PC-9 (cell line): Measurements from ENCODE around the gene ANKFY1. TPM values are rescaled to one million over a fixed set of nuclear protein-coding genes. Genes with fewer than 3 reads are reported as not detected.

ENCODE experiments used
- BruUV-seq: library from RNA; stranded (reverse); fragments of 400-500 nt; replicated peaks from 2 replicates; lab custom pipeline; 2021; lab: Mats Ljungman, UMichigan
- CTCF ChIA-PET: fragments of 300-600 bp; sonication (Branson Sonifier 250); formaldehyde crosslinking; loops from one replicate; lab custom pipeline; 2022; ENCODE audit warnings: antibody characterized with exemption; lab: Charles Lee
- POLR2A ChIA-PET: fragments of 300-600 bp; sonication (Branson Sonifier 250); formaldehyde crosslinking; loops from one replicate; lab custom pipeline; 2022; ENCODE audit warnings: antibody characterized with exemption; ENCODE audit not compliant: unreplicated experiment; lab: Charles Lee
- DNase-seq, 2 experiments: peaks; one replicate each; pipeline versions ENCODE4 v3.0.0 to v3.0.0-alpha.2; 2015 to 2022; ENCODE audit warnings: mixed read lengths in 1 of 2
- H2AFZ ChIP-seq: fragments of 200-600 bp; sonication (generic); 2 replicates; pipeline ENCODE4 v1.8.1; 2017; ENCODE audit warnings: antibody characterized with exemption
- H3F3A ChIP-seq: fragments of 200-600 bp; sonication (generic); 2 replicates; pipeline ENCODE4 v1.8.1; 2017; ENCODE audit warnings: antibody characterized with exemption, mild to moderate bottlenecking, low read depth; ENCODE audit not compliant: insufficient read depth
- H3K27ac ChIP-seq: fragments of 200-600 bp; sonication (generic); 2 replicates; pipeline ENCODE4 v1.6.1; 2016; ENCODE audit warnings: mixed run types
- H3K27me3 ChIP-seq: fragments of 200-600 bp; sonication (generic); 2 replicates; pipeline ENCODE4 v1.6.1; 2016; ENCODE audit warnings: low read depth, mixed run types; ENCODE audit not compliant: insufficient read depth
- H3K36me3 ChIP-seq: fragments of 200-600 bp; sonication (generic); 2 replicates; pipeline ENCODE4 v1.6.1; 2016; ENCODE audit warnings: low read depth, mixed run types
- H3K4me1 ChIP-seq: fragments of 200-600 bp; sonication (generic); replicated peaks from 2 replicates; pipeline ENCODE4 v1.6.1; 2016; ENCODE audit warnings: mixed run types; ENCODE audit not compliant: insufficient read depth
- H3K4me2 ChIP-seq: fragments of 200-600 bp; sonication (generic); 2 replicates; pipeline ENCODE4 v1.6.1; 2017; ENCODE audit warnings: mixed run types
- H3K4me3 ChIP-seq: fragments of 200-600 bp; sonication (generic); 2 replicates; pipeline ENCODE4 v1.6.1; 2016; ENCODE audit warnings: mixed run types
- H3K79me2 ChIP-seq: fragments of 200-600 bp; sonication (generic); 2 replicates; pipeline ENCODE4 v1.6.1; 2017; ENCODE audit warnings: low read depth, mixed run types
- H3K9me2 ChIP-seq: fragments of 200-600 bp; sonication (generic); 2 replicates; pipeline ENCODE4 v1.8.1; 2017; ENCODE audit warnings: mild to moderate bottlenecking; ENCODE audit not compliant: insufficient read depth
- H3K9me3 ChIP-seq: fragments of 200-600 bp; sonication (generic); 2 replicates; pipeline ENCODE4 v1.8.1; 2016; ENCODE audit warnings: low read depth; ENCODE audit not compliant: insufficient read depth
- H4K20me1 ChIP-seq: fragments of 200-600 bp; sonication (generic); 2 replicates; pipeline ENCODE4 v1.8.1; 2017; ENCODE audit not compliant: insufficient read depth
- EZH2 ChIP-seq: fragments of 200-600 bp; sonication (generic); IDR thresholded peaks from 2 replicates; pipeline ENCODE4 v1.8.0; 2017; ENCODE audit warnings: antibody characterized with exemption, low read depth
- intact Hi-C: fragments of 100-400 bp; cut with micrococcal nuclease; formaldehyde crosslinking; loops from one replicate; pipeline ENCODE4 v1.10.0; 2022; ENCODE audit not compliant: unreplicated experiment
- total RNA-seq: library from RNA; stranded (reverse); gene quantifications from 2 replicates; pipeline ENCODE4 v1.2.3, GENCODE V29; 2021
- TF ChIP-seq, protein P1 (sequence below): fragments of 200-600 bp; sonication (generic); conservative IDR thresholded peaks from 2 replicates; pipeline ENCODE4 v1.6.1; 2017; ENCODE audit warnings: mixed run types, antibody characterized with exemption, mild to moderate bottlenecking, moderate library complexity

ANKFY1 gene
- total RNA-seq, 1 experiment from 2014 or later, result 63.9 TPM

DNA sequence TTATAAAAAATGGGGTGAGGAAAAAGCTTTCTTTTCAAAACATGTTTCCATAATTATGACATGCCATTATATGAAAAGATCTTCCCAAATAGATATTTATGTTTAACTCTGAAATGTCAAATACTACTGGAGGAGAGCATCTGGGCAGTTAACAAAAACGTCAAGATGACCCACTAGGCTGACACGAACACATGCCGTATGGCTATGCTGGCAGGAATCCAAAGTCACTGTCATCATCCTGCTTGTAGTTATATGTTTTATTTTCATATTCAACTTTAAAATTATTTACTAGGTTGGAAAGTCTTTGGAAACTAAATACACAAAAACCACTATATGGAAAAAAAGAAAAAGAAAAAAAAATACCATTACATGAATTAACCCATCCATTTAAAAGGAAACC, 27.3 kb downstream of the ANKFY1 start:
- TF ChIP-seq, protein P1, sequence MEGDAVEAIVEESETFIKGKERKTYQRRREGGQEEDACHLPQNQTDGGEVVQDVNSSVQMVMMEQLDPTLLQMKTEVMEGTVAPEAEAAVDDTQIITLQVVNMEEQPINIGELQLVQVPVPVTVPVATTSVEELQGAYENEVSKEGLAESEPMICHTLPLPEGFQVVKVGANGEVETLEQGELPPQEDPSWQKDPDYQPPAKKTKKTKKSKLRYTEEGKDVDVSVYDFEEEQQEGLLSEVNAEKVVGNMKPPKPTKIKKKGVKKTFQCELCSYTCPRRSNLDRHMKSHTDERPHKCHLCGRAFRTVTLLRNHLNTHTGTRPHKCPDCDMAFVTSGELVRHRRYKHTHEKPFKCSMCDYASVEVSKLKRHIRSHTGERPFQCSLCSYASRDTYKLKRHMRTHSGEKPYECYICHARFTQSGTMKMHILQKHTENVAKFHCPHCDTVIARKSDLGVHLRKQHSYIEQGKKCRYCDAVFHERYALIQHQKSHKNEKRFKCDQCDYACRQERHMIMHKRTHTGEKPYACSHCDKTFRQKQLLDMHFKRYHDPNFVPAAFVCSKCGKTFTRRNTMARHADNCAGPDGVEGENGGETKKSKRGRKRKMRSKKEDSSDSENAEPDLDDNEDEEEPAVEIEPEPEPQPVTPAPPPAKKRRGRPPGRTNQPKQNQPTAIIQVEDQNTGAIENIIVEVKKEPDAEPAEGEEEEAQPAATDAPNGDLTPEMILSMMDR, result no peak
- Histone ChIP-seq H3K27ac (no peak overlapping the region), H3K9me2 (no peaks in the 10 kb centered on the region), H4K20me1 (peaks cover 5% of the 10 kb centered on the region; the same call in 1 of the 2 replicates), H3K79me2 (peaks cover 4% of the 10 kb centered on the region; the same call in 1 of the 2 replicates), H3K27me3 (no peaks in the 10 kb centered on the region), H3K36me3 (peaks cover 37% of the 10 kb centered on the region), H2AFZ (no peak overlapping the region), H3K4me2 (no peak overlapping the region), H3K4me3 (no peak overlapping the region), H3F3A (peaks cover 12% of the 10 kb centered on the region; the same call in 1 of the 2 replicates), H3K9me3 (no peaks in the 10 kb centered on the region), H3K4me1 (no peaks in the 10 kb centered on the region)
- DNase-seq, result no peak
- intact Hi-C loops, result no loop called here
- CTCF ChIA-PET, result no interaction called here
- POLR2A ChIA-PET, result no interaction called here
- BruUV-seq, result no TSS peak

GRCh38 chr17:4235372-4236279, 28.2 kb downstream of the ANKFY1 start:
- no peak overlapping the region for H3K4me3 ChIP-seq
- no peak overlapping the region for H3K4me2 ChIP-seq
- peaks cover 4% of the 10 kb centered on the region; the same call in 1 of the 2 replicates for H3K79me2 ChIP-seq
- peaks cover 37% of the 10 kb centered on the region for H3K36me3 ChIP-seq
- no peaks in the 10 kb centered on the region for H3K9me3 ChIP-seq
- POLR2A ChIA-PET, result no interaction called here
- peaks cover 21% of the 10 kb centered on the region for H3F3A ChIP-seq
- H4K20me1 ChIP-seq, result peaks cover 5% of the 10 kb centered on the region; the same call in 1 of the 2 replicates
- CTCF ChIA-PET, result interaction anchor here (0.7 kb wide), 1 partner anchor 10 kb away, joined by 3 read pairs; no protein-coding TSS in a partner anchor
- no peak overlapping the region for H3K27ac ChIP-seq
- DNase-seq, result no peak
- peaks cover 6% of the 10 kb centered on the region for H3K4me1 ChIP-seq
- BruUV-seq, result no TSS peak
- intact Hi-C loops, result no loop called here
- no peaks in the 10 kb centered on the region for H3K27me3 ChIP-seq
- no peaks in the 10 kb centered on the region for H3K9me2 ChIP-seq
- no peak overlapping the region for H2AFZ ChIP-seq
- TF ChIP-seq EZH2, result no peak
- TF ChIP-seq, protein P1, result no peak

- CTCF ChIA-PET, result interaction anchor here (0.6 kb wide), 1 partner anchor 35 kb away, joined by 6 read pairs; no protein-coding TSS in a partner anchor
- no peak for DNase-seq
- Histone ChIP-seq H4K20me1 (peaks cover 5% of the 10 kb centered on the region; the same call in 1 of the 2 replicates), H3K9me2 (no peaks in the 10 kb centered on the region), H3K4me2 (no peak overlapping the region), H3K27ac (no peak overlapping the region), H2AFZ (no peak overlapping the region), H3F3A (peaks cover 33% of the 10 kb centered on the region), H3K79me2 (peaks cover 4% of the 10 kb centered on the region; the same call in 1 of the 2 replicates), H3K9me3 (no peaks in the 10 kb centered on the region), H3K4me3 (no peak overlapping the region), H3K36me3 (peaks cover 34% of the 10 kb centered on the region), H3K27me3 (no peaks in the 10 kb centered on the region), H3K4me1 (peaks cover 15% of the 10 kb centered on the region)
- intact Hi-C loops, result no loop called here
- no peak for TF ChIP-seq EZH2
- TF ChIP-seq, protein P1, result no peak
- no TSS peak for BruUV-seq
- POLR2A ChIA-PET, result interaction anchor here (0.7 kb wide), 1 partner anchor 32 kb away, joined by 3 read pairs; no protein-coding TSS in a partner anchor
These were observed 29.4 kb downstream of the ANKFY1 start for GRCh38 chr17:4234401-4234800.
